ENCODE data around the gene CPM. TPM values are rescaled to one million over a fixed set of nuclear protein-coding genes. Genes with fewer than 3 reads are reported as not detected.

CPM gene
- total RNA-seq, 1 experiment from 2014 or later, result 0.96 TPM

GRCh38 chr12:68835333-68835908 is 97.5 kb downstream of the CPM start:
- ChIA-PET CTCF (no interaction called here), POLR2A (no interaction called here)
- H3K27me3 Mint-ChIP-seq (ENCODE audit: low read depth), result no peaks in the 10 kb centered on the region
- no peak for DNase-seq (ENCODE audit: low spot score)
- H3K9me3 Mint-ChIP-seq, result no peaks in the 10 kb centered on the region
- H3K36me3 Mint-ChIP-seq, result peaks cover 65% of the 10 kb centered on the region
- peaks cover 19% of the 10 kb centered on the region for H3K4me1 Mint-ChIP-seq
- no peak overlapping the region for H3K27ac Mint-ChIP-seq
- TF ChIP-seq ATF3 (CRISPR knock-in tag; conservative IDR thresholded peaks at IDR 0.05) (no peak), IRF2 (CRISPR knock-in tag; IDR thresholded peaks at IDR 0.05; ENCODE audit: borderline replicate concordance, low read depth) (no peak), ZBTB43 (CRISPR knock-in tag; IDR thresholded peaks at IDR 0.05) (no peak), USF1 (CRISPR knock-in tag; IDR thresholded peaks at IDR 0.05) (no peak), ESRRA (CRISPR knock-in tag; IDR thresholded peaks at IDR 0.05; ENCODE audit: borderline replicate concordance) (no peak), TEAD4 (CRISPR knock-in tag; IDR thresholded peaks at IDR 0.05) (no peak), EMX1 (CRISPR knock-in tag; IDR thresholded peaks at IDR 0.05) (no peak), GTF2I (CRISPR knock-in tag; conservative IDR thresholded peaks at IDR 0.05) (no peak), E2F4 (CRISPR knock-in tag; IDR thresholded peaks at IDR 0.05; ENCODE audit: borderline replicate concordance, low read depth) (no peak), AR (CRISPR knock-in tag; IDR thresholded peaks at IDR 0.05) (no peak), ERG (CRISPR knock-in tag; IDR thresholded peaks at IDR 0.05) (no peak), TEAD1 (CRISPR knock-in tag; IDR thresholded peaks at IDR 0.05) (no peak), SOX15 (CRISPR knock-in tag; IDR thresholded peaks at IDR 0.05) (no peak), RORB (CRISPR knock-in tag; IDR thresholded peaks at IDR 0.05) (no peak), PRRX2 (CRISPR knock-in tag; IDR thresholded peaks at IDR 0.05) (no peak), ATF6 (CRISPR knock-in tag; IDR thresholded peaks at IDR 0.05) (no peak), HMGA2 (CRISPR knock-in tag; IDR thresholded peaks at IDR 0.05) (no peak), KAT7 (CRISPR knock-in tag; IDR thresholded peaks at IDR 0.05; ENCODE audit: borderline replicate concordance) (no peak), ZNF219 (CRISPR knock-in tag; IDR thresholded peaks at IDR 0.05; ENCODE audit: borderline replicate concordance) (no peak)
- no peak for ATAC-seq
- no peak overlapping the region for H3K4me3 Mint-ChIP-seq

Measured in WTC11 (cell line).